ENCODE results near the gene CD28. TPM values are rescaled to one million over a fixed set of nuclear protein-coding genes. Genes with fewer than 3 reads are reported as not detected.

CD28 gene
- total RNA-seq, 1 donor from 2014 or later = not detected

DNA sequence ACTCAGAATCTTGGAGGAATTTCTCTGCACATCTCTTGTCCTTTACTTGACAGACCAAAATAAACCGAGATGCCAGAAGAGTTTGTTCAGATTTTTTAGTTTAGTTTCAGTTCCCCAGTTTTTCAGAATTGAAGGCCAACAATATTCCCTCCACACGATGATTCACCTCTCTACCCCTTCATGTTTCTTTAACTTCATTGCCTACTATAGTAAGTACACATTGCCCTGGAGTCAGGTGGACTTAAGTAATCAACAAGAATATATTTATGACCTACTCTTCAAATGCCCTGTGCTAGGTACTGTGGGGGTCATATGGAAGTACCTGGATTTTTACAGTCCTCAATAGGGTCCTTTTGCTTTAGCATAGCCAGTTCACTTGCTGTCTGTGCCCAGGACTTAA lies 81.5 kb downstream of the CD28 start:
- no peaks in the 10 kb centered on the region for H3K36me3 Mint-ChIP-seq
- H3K9me3 Mint-ChIP-seq = peaks cover 3% of the 10 kb centered on the region
- TF ChIP-seq, protein P1, sequence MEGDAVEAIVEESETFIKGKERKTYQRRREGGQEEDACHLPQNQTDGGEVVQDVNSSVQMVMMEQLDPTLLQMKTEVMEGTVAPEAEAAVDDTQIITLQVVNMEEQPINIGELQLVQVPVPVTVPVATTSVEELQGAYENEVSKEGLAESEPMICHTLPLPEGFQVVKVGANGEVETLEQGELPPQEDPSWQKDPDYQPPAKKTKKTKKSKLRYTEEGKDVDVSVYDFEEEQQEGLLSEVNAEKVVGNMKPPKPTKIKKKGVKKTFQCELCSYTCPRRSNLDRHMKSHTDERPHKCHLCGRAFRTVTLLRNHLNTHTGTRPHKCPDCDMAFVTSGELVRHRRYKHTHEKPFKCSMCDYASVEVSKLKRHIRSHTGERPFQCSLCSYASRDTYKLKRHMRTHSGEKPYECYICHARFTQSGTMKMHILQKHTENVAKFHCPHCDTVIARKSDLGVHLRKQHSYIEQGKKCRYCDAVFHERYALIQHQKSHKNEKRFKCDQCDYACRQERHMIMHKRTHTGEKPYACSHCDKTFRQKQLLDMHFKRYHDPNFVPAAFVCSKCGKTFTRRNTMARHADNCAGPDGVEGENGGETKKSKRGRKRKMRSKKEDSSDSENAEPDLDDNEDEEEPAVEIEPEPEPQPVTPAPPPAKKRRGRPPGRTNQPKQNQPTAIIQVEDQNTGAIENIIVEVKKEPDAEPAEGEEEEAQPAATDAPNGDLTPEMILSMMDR (IDR thresholded peaks at IDR 0.05; ENCODE audit: unreplicated experiment) = no peak
- peaks cover 2% of the 10 kb centered on the region for H3K27me3 Mint-ChIP-seq (ENCODE audit: low read depth)
- DNase-seq (ENCODE audit: low spot score in 2 of 2, unreplicated experiment in 2 of 2) = no peak
- H3K27ac Mint-ChIP-seq = no peak overlapping the region
- no peak overlapping the region for H3K4me3 Mint-ChIP-seq
- peaks cover 14% of the 10 kb centered on the region for H3K4me1 Mint-ChIP-seq

Other genes with a start within 250 kb of the CD28 start
- gene RAPH1, start 171.3 kb upstream of the CD28 start, total RNA-seq = 25.2 to 30.3 TPM (median 27.1 TPM) in 3 replicates
- gene CTLA4, start 161.1 kb downstream of the CD28 start, total RNA-seq = not detected in 3 replicates
- not detected in 3 replicates for gene ICOS, start 230.1 kb downstream of the CD28 start, total RNA-seq